ENCODE data around the gene MYBBP1A. TPM values are rescaled to one million over a fixed set of nuclear protein-coding genes. Genes with fewer than 3 reads are reported as not detected.

Gene MYBBP1A
- total and polyA plus RNA-seq, 2 of the 13 experiments (the other 11 are each of a cell fraction or from before 2014, with no cell fraction given), result 18.6 to 54.8 TPM

- no peak for TF ChIP-seq ZC3H4 (CRISPR knock-in tag; IDR thresholded peaks at IDR 0.05; ENCODE audit: borderline replicate concordance)
- TF ChIP-seq ZNF766 (CRISPR knock-in tag; IDR thresholded peaks at IDR 0.05; ENCODE audit: borderline replicate concordance), result peak; percentile 93; the same call in 1 of the 2 replicates
- no peak for TF ChIP-seq ZNF501 (CRISPR knock-in tag; IDR thresholded peaks at IDR 0.05)
- peak; percentile 83; the same call in 1 of the 2 replicates for TF ChIP-seq ZNF160 (CRISPR knock-in tag; IDR thresholded peaks at IDR 0.05)
- TF ChIP-seq ZNF337 (CRISPR knock-in tag; IDR thresholded peaks at IDR 0.05; ENCODE audit: borderline replicate concordance, low read depth), result no peak
- TF ChIP-seq ZNF878 (CRISPR knock-in tag; IDR thresholded peaks at IDR 0.05), result peak; percentile 90; the same call in 1 of the 2 replicates
- TF ChIP-seq ZSCAN20 (CRISPR knock-in tag; IDR thresholded peaks at IDR 0.05; ENCODE audit: borderline replicate concordance), result no peak
- TF ChIP-seq SMAD9 (CRISPR knock-in tag; IDR thresholded peaks at IDR 0.05), result no peak
- peak; percentile 79; the same call in 1 of the 2 replicates for TF ChIP-seq HOXA9 (CRISPR knock-in tag; IDR thresholded peaks at IDR 0.05; ENCODE audit: borderline replicate concordance)
- TF ChIP-seq REXO4 (CRISPR knock-in tag; IDR thresholded peaks at IDR 0.05; ENCODE audit: borderline replicate concordance), result no peak
- no peak for TF ChIP-seq PTBP1 (IDR thresholded peaks at IDR 0.05; ENCODE audit: low read depth, low read length, poor library complexity, severe bottlenecking)
- TF ChIP-seq FOXJ3 (CRISPR knock-in tag; IDR thresholded peaks at IDR 0.05; ENCODE audit: borderline replicate concordance), result no peak
- TF ChIP-seq, protein P1, sequence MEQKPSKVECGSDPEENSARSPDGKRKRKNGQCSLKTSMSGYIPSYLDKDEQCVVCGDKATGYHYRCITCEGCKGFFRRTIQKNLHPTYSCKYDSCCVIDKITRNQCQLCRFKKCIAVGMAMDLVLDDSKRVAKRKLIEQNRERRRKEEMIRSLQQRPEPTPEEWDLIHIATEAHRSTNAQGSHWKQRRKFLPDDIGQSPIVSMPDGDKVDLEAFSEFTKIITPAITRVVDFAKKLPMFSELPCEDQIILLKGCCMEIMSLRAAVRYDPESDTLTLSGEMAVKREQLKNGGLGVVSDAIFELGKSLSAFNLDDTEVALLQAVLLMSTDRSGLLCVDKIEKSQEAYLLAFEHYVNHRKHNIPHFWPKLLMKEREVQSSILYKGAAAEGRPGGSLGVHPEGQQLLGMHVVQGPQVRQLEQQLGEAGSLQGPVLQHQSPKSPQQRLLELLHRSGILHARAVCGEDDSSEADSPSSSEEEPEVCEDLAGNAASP (CRISPR knock-in tag; IDR thresholded peaks at IDR 0.05; ENCODE audit: borderline replicate concordance), result peak; percentile 85
- no peak for TF ChIP-seq HNRNPLL (IDR thresholded peaks at IDR 0.05; ENCODE audit: low read depth, low read length, poor library complexity, severe bottlenecking)
- no peak for TF ChIP-seq ZNF367 (CRISPR knock-in tag; IDR thresholded peaks at IDR 0.05; ENCODE audit: borderline replicate concordance)
- TF ChIP-seq, protein P2, sequence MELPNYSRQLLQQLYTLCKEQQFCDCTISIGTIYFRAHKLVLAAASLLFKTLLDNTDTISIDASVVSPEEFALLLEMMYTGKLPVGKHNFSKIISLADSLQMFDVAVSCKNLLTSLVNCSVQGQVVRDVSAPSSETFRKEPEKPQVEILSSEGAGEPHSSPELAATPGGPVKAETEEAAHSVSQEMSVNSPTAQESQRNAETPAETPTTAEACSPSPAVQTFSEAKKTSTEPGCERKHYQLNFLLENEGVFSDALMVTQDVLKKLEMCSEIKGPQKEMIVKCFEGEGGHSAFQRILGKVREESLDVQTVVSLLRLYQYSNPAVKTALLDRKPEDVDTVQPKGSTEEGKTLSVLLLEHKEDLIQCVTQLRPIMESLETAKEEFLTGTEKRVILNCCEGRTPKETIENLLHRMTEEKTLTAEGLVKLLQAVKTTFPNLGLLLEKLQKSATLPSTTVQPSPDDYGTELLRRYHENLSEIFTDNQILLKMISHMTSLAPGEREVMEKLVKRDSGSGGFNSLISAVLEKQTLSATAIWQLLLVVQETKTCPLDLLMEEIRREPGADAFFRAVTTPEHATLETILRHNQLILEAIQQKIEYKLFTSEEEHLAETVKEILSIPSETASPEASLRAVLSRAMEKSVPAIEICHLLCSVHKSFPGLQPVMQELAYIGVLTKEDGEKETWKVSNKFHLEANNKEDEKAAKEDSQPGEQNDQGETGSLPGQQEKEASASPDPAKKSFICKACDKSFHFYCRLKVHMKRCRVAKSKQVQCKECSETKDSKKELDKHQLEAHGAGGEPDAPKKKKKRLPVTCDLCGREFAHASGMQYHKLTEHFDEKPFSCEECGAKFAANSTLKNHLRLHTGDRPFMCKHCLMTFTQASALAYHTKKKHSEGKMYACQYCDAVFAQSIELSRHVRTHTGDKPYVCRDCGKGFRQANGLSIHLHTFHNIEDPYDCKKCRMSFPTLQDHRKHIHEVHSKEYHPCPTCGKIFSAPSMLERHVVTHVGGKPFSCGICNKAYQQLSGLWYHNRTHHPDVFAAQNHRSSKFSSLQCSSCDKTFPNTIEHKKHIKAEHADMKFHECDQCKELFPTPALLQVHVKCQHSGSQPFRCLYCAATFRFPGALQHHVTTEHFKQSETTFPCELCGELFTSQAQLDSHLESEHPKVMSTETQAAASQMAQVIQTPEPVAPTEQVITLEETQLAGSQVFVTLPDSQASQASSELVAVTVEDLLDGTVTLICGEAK (IDR thresholded peaks at IDR 0.05), result no peak
- TF ChIP-seq, protein P2 (CRISPR knock-in tag; IDR thresholded peaks at IDR 0.05), result peak; percentile 67; the same call in 1 of the 2 replicates
- TF ChIP-seq NFYB (CRISPR knock-in tag; IDR thresholded peaks at IDR 0.05), result no peak
- peak; percentile 34; the same call in 1 of the 2 replicates for TF ChIP-seq ZBTB21 (CRISPR knock-in tag; IDR thresholded peaks at IDR 0.05)
Observed at GRCh38 chr17:4492721-4493561, 62.2 kb downstream of the MYBBP1A start (continued).
